Chondrocyte (in vitro differentiated cells): Measurements from ENCODE around the gene KAZN. TPM values are rescaled to one million over a fixed set of nuclear protein-coding genes. Genes with fewer than 3 reads are reported as not detected.

ENCODE experiments used
- DNase-seq: peaks from one replicate; pipeline ENCODE4 v3.0.0; 2021; ENCODE audit warnings: mixed read lengths, low spot score
- H3K27ac Mint-ChIP-seq: one replicate; pipeline ENCODE4 v1.8.0; 2021; ENCODE audit warnings: mild to moderate bottlenecking, moderate library complexity, mixed read lengths; ENCODE audit not compliant: unreplicated experiment
- H3K27me3 Mint-ChIP-seq: 2 replicates; pipeline ENCODE4 v1.8.0; 2021; ENCODE audit warnings: low read depth, mixed read lengths
- H3K36me3 Mint-ChIP-seq: 2 replicates; pipeline ENCODE4 v1.8.0; 2021; ENCODE audit warnings: low read depth, mixed read lengths
- H3K4me1 Mint-ChIP-seq: 2 replicates; pipeline ENCODE4 v1.8.0; 2021; ENCODE audit warnings: low read depth, mild to moderate bottlenecking, mixed read lengths
- H3K4me3 Mint-ChIP-seq: one replicate; pipeline ENCODE4 v1.8.0; 2021; ENCODE audit warnings: mild to moderate bottlenecking, moderate library complexity, mixed read lengths; ENCODE audit not compliant: unreplicated experiment
- H3K9me3 Mint-ChIP-seq: 2 replicates; pipeline ENCODE4 v1.8.0; 2021; ENCODE audit warnings: low read depth, mixed read lengths
- total RNA-seq: library from RNA; stranded (reverse); gene quantifications from 3 replicates; pipeline ENCODE4 v1.2.1, GENCODE V29; 2021
- TF ChIP-seq, protein P1 (sequence below): fragments of 200-600 bp; sonication (generic); IDR thresholded peaks from 2 replicates; pipeline ENCODE4 v1.5.0; 2021; ENCODE audit warnings: antibody characterized with exemption, mild to moderate bottlenecking, moderate library complexity

The KAZN gene
- total RNA-seq, 1 donor from 2014 or later, result 29.6 TPM

DNA sequence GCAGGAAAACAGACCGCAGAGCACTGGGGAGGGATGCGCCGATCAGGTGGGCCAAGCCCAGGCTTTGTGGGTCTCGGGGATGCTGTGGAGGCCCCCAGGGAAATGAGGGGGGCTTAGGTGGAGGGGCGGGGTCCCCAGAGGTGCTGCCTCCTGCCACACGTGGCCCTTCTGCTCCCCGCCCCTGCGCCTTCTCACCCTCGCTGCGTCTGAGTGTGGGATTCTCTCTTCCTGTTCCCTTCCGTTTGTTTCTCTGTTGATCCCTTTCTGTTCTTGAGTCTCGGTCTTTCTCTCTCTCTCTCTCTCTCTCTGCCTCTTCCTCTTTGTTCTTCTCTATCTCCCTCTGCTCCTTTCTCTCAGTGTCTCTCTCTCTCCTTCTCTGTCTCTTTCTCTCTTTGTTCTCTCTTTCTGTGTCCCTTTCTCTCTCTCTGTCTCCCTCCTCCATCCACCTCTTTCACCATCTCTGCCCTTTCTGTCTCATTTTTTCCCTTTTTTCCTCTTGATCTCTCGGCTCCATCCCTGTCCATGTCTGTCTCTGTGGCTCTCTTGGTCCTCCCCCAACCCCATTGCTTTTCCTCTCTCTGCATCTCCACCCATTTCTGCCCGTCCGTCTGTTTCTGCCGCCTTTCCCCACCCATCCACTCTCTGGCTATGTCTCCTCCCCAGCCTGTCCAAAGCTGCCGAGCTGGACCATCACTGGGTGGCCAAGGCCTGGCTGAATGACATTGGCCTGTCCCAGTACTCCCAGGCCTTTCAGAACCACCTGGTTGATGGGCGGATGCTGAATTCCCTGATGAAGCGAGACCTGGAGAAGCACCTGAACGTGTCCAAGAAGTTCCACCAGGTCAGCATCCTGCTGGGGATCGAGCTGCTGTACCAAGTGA, 502.6 kb downstream of the KAZN start:
- Mint-ChIP-seq H3K36me3 (peaks cover 6% of the 10 kb centered on the region), H3K27me3 (peaks cover 29% of the 10 kb centered on the region), H3K27ac (no peak overlapping the region), H3K9me3 (peaks cover 11% of the 10 kb centered on the region), H3K4me1 (no peaks in the 10 kb centered on the region), H3K4me3 (no peak overlapping the region)
- peak; percentile 43 for DNase-seq
- TF ChIP-seq, protein P1, sequence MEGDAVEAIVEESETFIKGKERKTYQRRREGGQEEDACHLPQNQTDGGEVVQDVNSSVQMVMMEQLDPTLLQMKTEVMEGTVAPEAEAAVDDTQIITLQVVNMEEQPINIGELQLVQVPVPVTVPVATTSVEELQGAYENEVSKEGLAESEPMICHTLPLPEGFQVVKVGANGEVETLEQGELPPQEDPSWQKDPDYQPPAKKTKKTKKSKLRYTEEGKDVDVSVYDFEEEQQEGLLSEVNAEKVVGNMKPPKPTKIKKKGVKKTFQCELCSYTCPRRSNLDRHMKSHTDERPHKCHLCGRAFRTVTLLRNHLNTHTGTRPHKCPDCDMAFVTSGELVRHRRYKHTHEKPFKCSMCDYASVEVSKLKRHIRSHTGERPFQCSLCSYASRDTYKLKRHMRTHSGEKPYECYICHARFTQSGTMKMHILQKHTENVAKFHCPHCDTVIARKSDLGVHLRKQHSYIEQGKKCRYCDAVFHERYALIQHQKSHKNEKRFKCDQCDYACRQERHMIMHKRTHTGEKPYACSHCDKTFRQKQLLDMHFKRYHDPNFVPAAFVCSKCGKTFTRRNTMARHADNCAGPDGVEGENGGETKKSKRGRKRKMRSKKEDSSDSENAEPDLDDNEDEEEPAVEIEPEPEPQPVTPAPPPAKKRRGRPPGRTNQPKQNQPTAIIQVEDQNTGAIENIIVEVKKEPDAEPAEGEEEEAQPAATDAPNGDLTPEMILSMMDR, result no peak

DNA sequence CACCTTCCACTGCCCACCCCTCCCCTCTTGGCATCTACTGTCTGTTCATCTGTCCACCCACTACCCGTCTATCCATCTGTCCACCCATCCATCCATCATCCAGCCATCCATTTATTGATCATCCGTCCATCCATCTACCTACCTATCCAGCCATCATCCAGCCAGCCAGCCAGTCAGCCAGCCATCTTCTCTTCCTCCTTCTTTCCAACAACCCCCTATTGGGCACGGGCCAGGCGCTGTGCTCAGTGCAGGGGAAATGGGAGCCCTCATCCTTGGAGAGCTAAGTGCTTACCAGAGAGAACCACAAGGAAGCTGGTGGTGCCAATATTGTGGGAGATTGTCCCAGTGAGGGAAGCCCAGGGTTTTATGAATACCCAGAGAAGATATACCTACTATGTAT, 503.3 kb downstream of the KAZN start:
- Mint-ChIP-seq H3K4me3 (no peak overlapping the region), H3K36me3 (peaks cover 6% of the 10 kb centered on the region), H3K4me1 (no peaks in the 10 kb centered on the region), H3K9me3 (peaks cover 11% of the 10 kb centered on the region), H3K27ac (no peak overlapping the region), H3K27me3 (peaks cover 29% of the 10 kb centered on the region)
- TF ChIP-seq, protein P1, result no peak
- peak; percentile 50 for DNase-seq

DNA sequence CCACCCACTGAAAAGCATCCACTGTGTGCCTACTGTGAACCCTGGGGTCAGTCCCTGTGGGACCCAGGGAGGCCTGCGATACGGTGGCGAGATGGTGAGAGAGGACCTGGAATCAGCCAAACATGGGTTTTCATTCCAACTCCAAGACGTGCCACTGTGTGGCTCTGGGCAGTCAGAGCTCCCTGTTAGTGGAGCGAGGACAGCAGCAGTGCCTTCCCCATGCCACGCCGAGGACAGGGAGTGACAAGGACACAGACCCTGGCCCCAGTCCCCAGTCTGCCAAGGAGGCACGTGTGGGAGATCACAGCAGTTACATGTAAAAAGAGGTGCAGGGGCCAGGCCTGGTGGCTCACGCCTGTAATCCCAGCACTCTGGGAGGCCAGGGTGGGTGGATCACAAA, 504.2 kb downstream of the KAZN start:
- Mint-ChIP-seq H3K4me3 (no peak overlapping the region), H3K27me3 (peaks cover 29% of the 10 kb centered on the region), H3K36me3 (peaks cover 6% of the 10 kb centered on the region), H3K4me1 (no peaks in the 10 kb centered on the region), H3K9me3 (peaks cover 11% of the 10 kb centered on the region), H3K27ac (no peak overlapping the region)
- DNase-seq, result peak; percentile 79
- TF ChIP-seq, protein P1, result no peak

DNA sequence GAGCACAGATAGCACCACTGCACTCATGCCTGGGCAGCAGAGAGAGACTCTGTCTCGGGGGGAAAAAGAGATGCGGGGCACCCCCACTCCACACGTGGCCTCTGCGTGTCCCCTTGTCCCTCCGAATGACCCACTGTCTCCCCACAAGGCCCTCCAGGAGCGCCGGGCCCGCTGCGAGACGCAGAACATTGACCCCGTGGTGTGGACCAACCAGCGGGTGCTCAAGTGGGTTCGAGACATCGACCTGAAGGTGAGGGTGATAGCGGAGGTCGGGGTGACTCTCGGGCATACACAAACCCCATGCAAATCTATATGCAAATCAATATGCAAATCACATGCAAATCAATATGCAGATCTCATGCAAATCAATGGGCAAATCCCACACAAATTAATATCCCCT, 504.7 kb downstream of the KAZN start:
- Mint-ChIP-seq H3K27ac (no peak overlapping the region), H3K4me1 (no peaks in the 10 kb centered on the region), H3K4me3 (no peak overlapping the region), H3K27me3 (peaks cover 29% of the 10 kb centered on the region), H3K9me3 (peaks cover 11% of the 10 kb centered on the region), H3K36me3 (peaks cover 6% of the 10 kb centered on the region)
- TF ChIP-seq, protein P1, result no peak
- peak; percentile 84 for DNase-seq

DNA sequence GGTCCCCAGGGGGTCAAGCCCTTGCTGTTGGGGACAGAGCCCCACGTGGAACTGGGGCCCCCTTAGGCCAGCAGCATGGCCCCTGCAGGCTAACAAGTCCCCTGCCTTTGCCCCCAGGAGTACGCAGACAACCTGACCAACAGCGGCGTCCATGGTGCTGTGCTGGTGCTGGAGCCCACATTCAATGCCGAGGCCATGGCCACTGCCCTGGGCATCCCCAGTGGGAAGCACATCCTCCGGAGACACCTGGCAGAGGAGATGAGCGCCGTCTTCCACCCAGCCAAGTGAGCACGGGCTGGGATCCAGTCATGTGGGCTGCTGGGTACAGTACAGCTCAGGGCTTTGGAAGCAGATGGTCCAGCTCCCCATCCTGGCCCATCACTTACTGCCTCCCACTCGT, 505.4 kb downstream of the KAZN start:
- no peak for DNase-seq
- Mint-ChIP-seq H3K9me3 (peaks cover 11% of the 10 kb centered on the region), H3K27ac (no peak overlapping the region), H3K4me3 (no peak overlapping the region), H3K4me1 (no peaks in the 10 kb centered on the region), H3K36me3 (peaks cover 6% of the 10 kb centered on the region), H3K27me3 (peaks cover 29% of the 10 kb centered on the region)
- TF ChIP-seq, protein P1, result no peak
